AG04449 (cell line): ENCODE data around the gene HNRNPK.

Source experiments
- CTCF ChIA-PET: fragments of 350-600 bp; formaldehyde crosslinking; extraction: SDS; loops from one replicate; lab custom pipeline; 2021; ENCODE audit warnings: antibody characterized with exemption; lab: Yijun Ruan, JAX
- POLR2A ChIA-PET: fragments of 400-600, 350-600 bp; formaldehyde crosslinking; extraction: SDS; loops from one replicate; lab custom pipeline; 2020; ENCODE audit warnings: antibody characterized with exemption, inconsistent platforms; lab: Yijun Ruan, JAX
- DNase-seq: peaks from one replicate; pipeline ENCODE4 v3.0.0-alpha.2; 2010; ENCODE audit warnings: low read depth, low spot score
- H3K4me3 ChIP-seq: 2 replicates; pipeline ENCODE4 v1.5.1; 2011; ENCODE audit warnings: low read depth, mild to moderate bottlenecking, control low read depth, low read length
- CTCF ChIP-seq: IDR thresholded peaks from one replicate; pipeline ENCODE4 v1.5.1; 2011; ENCODE audit warnings: mild to moderate bottlenecking, moderate library complexity, low read length, control low read depth, inconsistent platforms; ENCODE audit not compliant: insufficient read depth; ENCODE audit errors: missing control alignments

The HNRNPK gene

DNA sequence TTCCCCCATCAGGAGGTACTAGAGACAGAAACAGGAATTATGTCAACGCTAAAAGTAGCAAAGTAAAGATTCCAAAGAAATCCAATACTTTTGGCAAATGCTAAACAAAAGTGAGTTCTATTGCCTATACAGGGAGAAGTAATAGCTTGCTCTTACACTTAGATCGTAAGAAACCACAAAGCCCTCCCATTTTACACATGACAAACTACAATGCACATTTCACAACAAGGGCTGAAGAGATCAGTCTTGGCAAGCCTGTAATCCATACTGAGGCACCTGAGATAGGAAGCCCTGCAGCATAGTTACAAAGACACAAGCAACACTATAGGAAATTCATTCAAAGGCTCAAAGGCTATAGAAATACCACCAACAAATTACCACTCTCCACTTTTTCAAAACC lies 7.7 kb downstream of the HNRNPK start:
- no peak for DNase-seq
- no peak overlapping the region for H3K4me3 ChIP-seq
- TF ChIP-seq CTCF = no peak
- ChIA-PET POLR2A (no interaction called here), CTCF (interaction anchor here (2.4 to 2.5 kb wide), 2 partner anchors 35 to 289 kb away, joined by 5 to 11 read pairs; no protein-coding TSS in a partner anchor)

- POLR2A ChIA-PET = interaction anchor here (0.6 kb wide), 1 partner anchor 1479 kb away, joined by 3 read pairs; no protein-coding TSS in a partner anchor
- DNase-seq = no peak
- no peak overlapping the region for H3K4me3 ChIP-seq
- no peak for TF ChIP-seq CTCF
- CTCF ChIA-PET = interaction anchor here (1.0 to 2.4 kb wide), 2 partner anchors 10 to 290 kb away, joined by 3 to 11 read pairs; no protein-coding TSS in a partner anchor
Observed at GRCh38 chr9:83971485-83971884, 8.5 kb downstream of the HNRNPK start.

- POLR2A ChIA-PET = no interaction called here
- DNase-seq = no peak
- H3K4me3 ChIP-seq = no peak overlapping the region
- TF ChIP-seq CTCF = no peak
- CTCF ChIA-PET = no interaction called here
Observed at GRCh38 chr9:83969602-83970001, 10.4 kb downstream of the HNRNPK start.

DNA sequence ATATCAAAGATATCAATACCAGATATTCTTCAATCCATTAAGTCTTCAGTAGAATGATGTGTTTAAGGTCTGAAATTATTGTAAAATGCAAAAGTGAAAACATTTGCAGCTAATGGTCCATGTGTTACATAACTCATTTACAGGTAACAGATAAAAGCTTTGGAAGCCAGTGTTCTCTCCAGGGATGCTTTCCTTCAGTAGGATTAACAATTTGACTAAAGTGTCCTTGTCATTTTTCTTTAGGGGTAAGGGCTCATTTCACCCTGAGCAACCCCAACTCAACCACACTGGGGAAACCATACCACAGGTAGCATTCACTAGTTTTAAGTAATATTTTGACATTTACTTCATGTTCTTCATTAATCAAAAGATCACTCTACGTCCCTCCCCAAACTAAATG lies 12.9 kb downstream of the HNRNPK start:
- POLR2A ChIA-PET = no interaction called here
- no peak for TF ChIP-seq CTCF
- CTCF ChIA-PET = interaction anchor here (1.3 to 2.1 kb wide), 2 partner anchors 10 to 294 kb away, joined by 3 to 4 read pairs; no protein-coding TSS in a partner anchor

DNA sequence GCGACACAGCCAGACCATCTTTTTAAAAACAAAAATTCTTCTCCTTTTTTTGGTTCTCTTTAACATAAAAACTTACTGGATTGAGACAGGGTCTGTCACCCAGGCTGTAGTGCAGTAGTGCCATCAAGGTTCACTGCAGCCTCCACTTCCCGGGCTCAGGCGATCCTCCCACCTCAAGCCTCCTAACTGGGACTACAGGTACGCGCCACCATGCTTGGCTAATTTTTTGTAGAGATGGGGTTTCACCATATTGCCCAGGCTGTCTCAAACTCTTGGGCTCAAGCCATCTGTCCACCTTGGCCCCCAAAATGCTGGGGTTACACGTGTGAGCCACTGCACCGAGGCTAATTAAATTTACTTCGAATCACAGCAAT lies 13.8 kb downstream of the HNRNPK start:
- H3K4me3 ChIP-seq = no peak overlapping the region
- ChIA-PET POLR2A (interaction anchor here (0.6 to 1.4 kb wide), 2 partner anchors 11 to 14 kb away, joined by 4 to 7 read pairs; partner anchors contain the start of genes HNRNPK and RMI1), CTCF (no interaction called here)
- no peak for DNase-seq
- TF ChIP-seq CTCF = no peak

More for the DNA sequence above, 12.9 kb downstream of the HNRNPK start:
- H3K4me3 ChIP-seq = no peak overlapping the region
- no peak for DNase-seq

- ChIA-PET POLR2A (interaction anchor here (0.6 to 1.4 kb wide), 3 partner anchors 11 to 15 kb away, joined by 4 to 7 read pairs (median 4); partner anchors contain the start of genes HNRNPK and RMI1), CTCF (interaction anchor here (1.1 to 2.9 kb wide), 3 partner anchors 14 to 350 kb away, joined by 3 to 16 read pairs (median 3); partner anchors contain the start of gene HNRNPK)
- no peak for TF ChIP-seq CTCF
- DNase-seq = no peak
- no peak overlapping the region for H3K4me3 ChIP-seq
Observed at GRCh38 chr9:83965350-83966208, 14.4 kb downstream of the HNRNPK start.
